SW 1271 (cell line): ENCODE results near the gene SERINC3.
"Not testable (repeated sequence)": the region's sequence is repeated elsewhere in the genome, so short reads cannot be mapped to it uniquely, and the experiment has no call there.

Experiments
- DNase-seq, 2 experiments: peaks; one replicate each; lab custom pipeline; 2025; lab: John Stamatoyannopoulos, UW

Gene SERINC3

GRCh38 chr20:44521484-44522481 is at the start of gene SERINC3:
TSS of gene SERINC3 (minus strand) at chr20:44522070. CDS start at chr20:44521951, 119 bp downstream.
- peak; percentile 82 to 91 for DNase-seq

- no peak for DNase-seq
These were observed 49.6 kb upstream of the SERINC3 start for GRCh38 chr20:44571362-44571988.

GRCh38 chr20:44570367-44570766 is 48.5 kb upstream of the SERINC3 start:
- no peak for DNase-seq

DNA sequence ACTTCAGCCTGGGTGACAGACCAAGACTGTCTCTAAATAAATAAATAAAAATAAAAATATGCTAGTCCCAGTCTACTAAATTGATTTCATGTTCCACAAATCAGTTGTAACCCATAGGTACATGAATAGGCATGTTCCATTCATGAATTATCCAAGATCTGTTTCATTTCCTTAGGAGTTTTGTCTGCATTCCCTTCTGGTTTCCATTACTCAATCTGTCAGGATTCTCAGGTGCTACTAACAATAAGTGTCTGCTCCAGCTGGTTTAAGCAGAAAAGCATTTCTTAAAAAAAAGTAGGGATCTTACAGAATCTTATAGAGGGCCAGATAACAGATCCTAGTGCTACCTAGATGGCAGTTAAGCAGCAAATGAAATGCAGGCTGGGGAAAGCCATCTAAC is 44.9 kb upstream of the SERINC3 start:
- no peak for DNase-seq

DNA sequence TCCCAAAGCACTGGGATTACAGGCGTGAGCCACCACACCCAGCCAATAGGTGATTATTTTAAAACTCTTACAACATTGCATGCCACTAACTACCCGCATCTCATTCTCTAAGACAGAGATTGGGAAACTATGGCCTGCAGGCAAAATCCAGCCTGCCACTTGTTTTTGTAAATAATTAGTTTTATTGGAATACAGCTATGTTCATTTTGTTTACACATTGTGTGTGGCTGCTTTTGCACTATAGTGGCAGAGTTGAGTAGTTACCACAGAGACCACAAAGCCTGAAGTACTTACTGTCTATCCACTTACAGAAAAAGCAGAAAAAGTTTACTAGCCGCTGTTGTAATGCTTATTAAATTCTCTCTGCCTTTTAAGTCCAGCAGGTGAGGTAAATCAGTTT is 44.1 kb upstream of the SERINC3 start:
- DNase-seq = no peak

DNA sequence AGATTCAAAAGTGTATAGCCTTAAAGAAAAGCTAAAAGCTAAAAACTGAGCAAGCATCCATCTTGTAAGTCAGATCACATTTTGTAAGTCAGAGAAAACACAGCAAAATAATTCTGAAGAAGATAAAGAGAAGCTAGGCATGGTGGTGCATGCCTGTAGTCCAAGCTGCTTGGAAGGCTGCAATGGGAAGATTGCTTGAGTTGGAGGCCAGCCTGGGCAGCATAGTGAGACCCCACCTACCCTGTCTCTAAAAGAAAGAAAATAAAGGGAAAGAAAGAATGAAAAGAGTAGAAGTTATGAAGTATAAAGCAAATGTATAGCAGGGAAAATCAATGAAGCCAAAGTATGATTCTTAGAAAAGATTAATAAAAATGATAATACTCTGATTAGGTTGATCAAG is 40.0 kb upstream of the SERINC3 start:
- DNase-seq = no peak

DNA sequence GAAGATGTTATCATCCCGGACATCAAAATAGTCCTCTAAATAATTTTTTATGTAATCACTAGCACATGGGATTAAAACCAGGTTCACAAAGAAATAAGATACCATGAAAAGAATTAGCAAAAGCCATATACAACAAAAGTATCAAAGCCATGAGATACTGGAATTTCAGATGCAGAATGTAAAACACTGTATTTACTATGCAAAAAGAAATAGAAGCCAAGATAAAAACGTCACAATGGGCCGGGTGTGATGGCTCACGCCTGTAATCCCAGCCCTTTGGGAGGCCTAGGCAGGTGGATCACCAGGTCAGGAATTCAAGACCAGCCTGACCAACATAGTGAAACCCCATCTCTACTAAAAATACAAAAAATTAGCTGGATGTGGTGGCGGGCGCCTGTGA is 38.9 kb upstream of the SERINC3 start:
- not testable (repeated sequence) for DNase-seq

- no peak for DNase-seq
These were observed 38.4 kb upstream of the SERINC3 start for GRCh38 chr20:44560229-44560628.

GRCh38 chr20:44559302-44559701 is 37.4 kb upstream of the SERINC3 start:
- DNase-seq = no peak

GRCh38 chr20:44552950-44553908 is 31.4 kb upstream of the SERINC3 start:
- peak in 1 of 2 experiments; percentile 38 for DNase-seq

DNA sequence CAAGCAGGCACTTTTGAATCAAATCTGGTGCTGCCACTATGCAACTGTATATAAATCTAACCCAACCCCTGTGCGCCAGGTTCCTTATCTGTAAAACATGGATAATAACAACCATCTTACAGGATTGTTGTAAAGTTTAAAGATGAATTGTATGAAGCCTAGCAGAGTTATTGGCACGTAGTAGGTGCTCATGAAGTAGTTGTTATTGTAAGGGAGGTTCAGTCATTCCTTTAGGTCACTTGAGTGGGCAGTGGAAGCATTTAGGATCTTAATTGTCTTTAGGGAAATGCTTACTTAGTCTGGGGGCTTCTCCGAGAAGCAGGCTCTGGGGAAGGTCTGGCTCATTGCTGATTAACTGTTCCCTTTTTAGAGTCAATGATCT is 30.7 kb upstream of the SERINC3 start:
- DNase-seq = no peak

DNA sequence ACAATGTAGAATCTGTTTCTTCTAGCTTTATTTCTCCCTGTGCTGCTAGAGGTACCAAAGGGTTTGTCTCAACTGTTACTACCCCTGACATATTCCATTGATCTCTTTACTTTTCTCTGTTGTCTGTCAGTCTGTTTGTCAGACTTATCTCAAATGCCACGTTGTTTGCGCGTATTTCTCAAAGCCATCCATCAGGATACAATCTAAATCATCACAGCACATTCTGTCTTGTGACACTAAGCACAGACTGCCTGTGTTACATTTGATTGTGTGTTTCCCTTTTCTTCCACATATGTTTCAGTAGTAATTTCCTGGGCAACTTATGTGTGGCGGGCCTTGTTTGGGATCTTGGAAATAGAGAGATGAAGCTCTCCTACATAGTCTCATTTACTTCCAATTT is 30.2 kb upstream of the SERINC3 start:
- no peak for DNase-seq

- DNase-seq = no peak
These were observed 27.3 kb upstream of the SERINC3 start for GRCh38 chr20:44549123-44549522.

- DNase-seq = no peak
These were observed 25.5 kb upstream of the SERINC3 start for GRCh38 chr20:44547419-44547818.

GRCh38 chr20:44544263-44544662 is 22.4 kb upstream of the SERINC3 start:
- no peak for DNase-seq

DNA sequence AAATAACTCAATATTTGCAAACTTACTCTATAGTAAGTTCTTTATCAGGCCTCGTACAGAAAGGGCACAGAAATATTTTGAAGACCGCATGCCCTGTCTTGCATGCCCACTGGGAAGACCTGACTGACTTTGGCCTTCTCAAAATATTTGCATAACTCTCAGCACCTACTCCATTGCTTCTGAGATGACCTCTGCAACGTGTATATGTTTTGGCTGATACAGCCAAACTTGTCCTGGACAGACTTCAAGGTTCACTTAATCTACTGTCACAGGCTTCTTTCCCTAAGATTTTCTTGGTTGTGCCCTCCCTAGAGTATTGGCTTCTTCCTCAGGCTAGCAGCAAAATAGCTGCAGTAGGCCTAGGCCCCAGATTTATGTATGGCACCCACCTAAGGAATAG is 21.5 kb upstream of the SERINC3 start:
- DNase-seq = no peak

DNA sequence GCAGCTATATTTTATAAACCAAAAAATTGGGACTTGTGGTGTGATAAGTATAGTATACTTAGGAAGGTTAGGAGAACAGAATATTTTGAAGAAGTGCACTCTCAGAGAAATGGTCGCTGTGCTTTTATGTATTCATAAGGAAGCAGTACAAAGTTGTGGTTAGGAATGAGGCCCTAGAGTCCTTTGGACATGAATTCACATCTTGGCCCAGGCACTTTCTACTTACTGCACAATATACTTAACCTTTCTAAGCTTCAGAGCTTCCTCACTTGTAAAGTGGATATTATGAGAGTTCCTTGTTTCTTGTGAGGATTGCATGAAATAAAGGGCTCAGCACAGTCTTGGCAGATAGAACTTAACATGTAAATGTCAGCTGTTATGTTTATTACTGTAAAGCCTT is 21.0 kb upstream of the SERINC3 start:
- DNase-seq = no peak

DNA sequence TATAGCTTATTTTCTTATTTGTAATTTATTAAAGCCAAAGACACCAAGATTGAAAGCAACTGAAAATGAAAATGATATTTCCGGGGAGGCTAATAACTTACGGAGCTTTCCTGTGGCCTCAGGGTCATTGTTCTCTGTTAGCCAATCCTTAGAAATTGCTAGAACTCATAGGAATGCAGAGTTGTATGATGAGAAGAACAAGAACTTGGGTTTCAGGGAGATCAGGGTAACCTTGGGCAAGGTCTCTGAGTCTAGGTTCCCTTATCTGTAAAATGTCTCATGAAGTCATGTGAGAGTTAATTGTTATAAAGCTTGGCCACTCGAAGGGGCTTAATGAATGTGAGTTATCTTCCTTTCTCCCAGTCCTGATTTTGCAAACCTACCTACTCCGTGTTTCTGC is 20.1 kb upstream of the SERINC3 start:
- no peak for DNase-seq

- DNase-seq = no peak
These were observed 19.0 kb upstream of the SERINC3 start for GRCh38 chr20:44540834-44541233.

- DNase-seq = no peak
These were observed 16.1 kb upstream of the SERINC3 start for GRCh38 chr20:44537993-44538392.

DNA sequence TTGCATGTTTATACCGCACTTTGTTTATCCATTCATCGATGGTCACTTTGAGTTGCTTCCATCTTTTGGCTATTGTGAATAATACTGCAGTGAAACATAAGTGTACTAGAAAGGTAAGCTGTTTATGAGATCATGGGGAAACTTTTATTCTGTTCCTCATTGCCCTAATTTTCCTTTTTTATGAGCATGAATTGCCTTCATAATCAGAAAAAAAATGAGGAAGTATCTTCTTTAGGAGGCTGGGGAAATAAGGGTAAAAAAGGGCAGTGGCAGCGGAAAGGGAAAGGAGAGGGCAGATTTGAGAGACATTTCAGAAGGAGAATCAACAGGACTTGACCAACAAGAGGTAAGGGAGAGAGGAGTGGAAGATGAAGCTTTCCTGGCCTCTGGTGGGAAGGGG is 14.3 kb upstream of the SERINC3 start:
- DNase-seq = no peak

GRCh38 chr20:44533928-44534327 is 12.1 kb upstream of the SERINC3 start:
- DNase-seq = no peak
